ENCODE measurements around the gene CXXC1.
"Not testable (repeated sequence)": the region's sequence is repeated elsewhere in the genome, so short reads cannot be mapped to it uniquely, and the experiment has no call there.

Gene CXXC1

DNA sequence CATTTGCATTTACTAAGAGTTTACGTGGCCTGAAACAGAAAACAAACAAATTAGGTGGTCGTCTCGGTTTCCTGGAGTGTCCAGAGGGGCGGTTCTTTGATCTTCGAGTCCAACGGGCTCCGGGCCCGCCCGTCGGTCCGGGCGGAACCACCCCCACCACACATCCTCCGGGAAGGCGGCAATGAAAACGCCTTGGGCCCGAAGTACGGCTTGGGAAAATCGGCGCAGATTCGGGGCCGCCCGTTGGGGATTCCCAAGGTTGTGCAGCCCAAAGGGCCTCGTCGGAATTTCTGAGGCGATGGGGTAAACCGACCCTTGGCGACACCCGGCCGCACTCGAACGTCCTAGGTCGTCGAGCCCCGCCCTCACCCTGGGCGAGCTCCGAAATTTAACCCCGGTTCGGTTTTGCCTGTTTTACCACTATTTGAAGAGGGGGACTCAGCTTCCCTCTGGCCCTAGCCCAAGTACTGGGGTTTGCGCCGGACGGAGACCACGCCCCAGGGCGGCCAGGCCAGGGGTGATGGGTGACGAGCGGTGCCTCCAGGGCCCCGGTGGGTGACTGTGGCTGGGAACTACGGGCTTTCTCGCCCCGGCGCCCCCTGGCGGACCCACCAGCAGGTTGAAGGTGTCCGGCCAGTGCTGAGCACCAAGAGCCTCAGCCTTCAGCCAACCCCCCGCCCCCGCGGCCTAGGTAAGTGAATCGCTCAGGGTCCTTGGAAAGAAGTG, 19.3 kb downstream of the CXXC1 start:
- peak; percentile 60; the same call in 1 of the 2 replicates for TF ChIP-seq POLR2A (IDR thresholded peaks at IDR 0.05; ENCODE audit: low read depth, low read length)
- TF ChIP-seq POU2F2 (IDR thresholded peaks at IDR 0.05; ENCODE audit: low read depth, low read length): peak; percentile 11; the same call in 1 of the 2 replicates
- TF ChIP-seq PAX5 (IDR thresholded peaks at IDR 0.05; ENCODE audit: insufficient read depth, low read length, severe bottlenecking): no peak
- no peak for TF ChIP-seq SPI1 (IDR thresholded peaks at IDR 0.05; ENCODE audit: low read depth, low read length)
- TF ChIP-seq POLR2AphosphoS5 (IDR thresholded peaks at IDR 0.05; ENCODE audit: low read depth, low read length): peak; percentile 69
- TF ChIP-seq TAF1 (IDR thresholded peaks at IDR 0.05; ENCODE audit: low read depth, low read length): no peak
- DNase-seq (ENCODE audit: insufficient read length, low spot score) (peak; percentile 72), FAIRE-seq (peak; percentile 72)

DNA sequence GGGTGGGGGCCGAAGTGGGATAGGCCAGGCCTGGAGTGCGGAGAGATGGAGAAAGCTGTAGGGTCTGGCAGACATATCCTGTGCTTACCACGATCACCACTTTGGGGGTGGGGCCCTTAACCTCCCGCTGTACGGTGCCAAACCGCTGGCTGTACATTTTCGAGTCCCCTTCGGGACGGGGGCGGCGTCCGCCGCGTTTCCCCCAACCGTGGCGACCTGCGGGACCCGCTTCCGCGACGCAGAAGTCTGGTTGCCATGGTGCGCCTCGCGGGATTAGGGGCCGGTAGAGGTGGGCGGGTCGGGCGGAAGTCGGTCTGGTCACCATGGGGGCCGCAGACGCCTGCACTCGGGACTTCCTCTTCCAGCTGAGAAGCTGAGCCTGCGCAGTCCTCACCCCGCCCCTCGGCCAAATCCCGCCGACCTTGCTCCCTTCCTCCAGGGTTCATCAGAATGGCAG, 21.2 kb downstream of the CXXC1 start, which contains the start of gene CFAP53:
CFAP53 (minus strand) TSS at position 248 of the 457 bp plus-strand sequence; CDS start at position 157, 91 bp downstream.
- FAIRE-seq (peak; percentile 99), DNase-seq (ENCODE audit: insufficient read length, low spot score) (peak; percentile 94)
- TF ChIP-seq TAF1 (IDR thresholded peaks at IDR 0.05; ENCODE audit: low read depth, low read length): no peak
- TF ChIP-seq SPI1 (IDR thresholded peaks at IDR 0.05; ENCODE audit: low read depth, low read length): peak; percentile 92
- 0 out of 2 replicates have a peak, but pooled peaks have one; percentile 15 for TF ChIP-seq POU2F2 (IDR thresholded peaks at IDR 0.05; ENCODE audit: low read depth, low read length)
- no peak; the same call in 1 of the 2 replicates for TF ChIP-seq POLR2A (IDR thresholded peaks at IDR 0.05; ENCODE audit: low read depth, low read length)
- peak; percentile 72 for TF ChIP-seq PAX5 (IDR thresholded peaks at IDR 0.05; ENCODE audit: insufficient read depth, low read length, severe bottlenecking)
- 0 out of 2 replicates have a peak, but pooled peaks have one; percentile 47 for TF ChIP-seq POLR2AphosphoS5 (IDR thresholded peaks at IDR 0.05; ENCODE audit: low read depth, low read length)

DNA sequence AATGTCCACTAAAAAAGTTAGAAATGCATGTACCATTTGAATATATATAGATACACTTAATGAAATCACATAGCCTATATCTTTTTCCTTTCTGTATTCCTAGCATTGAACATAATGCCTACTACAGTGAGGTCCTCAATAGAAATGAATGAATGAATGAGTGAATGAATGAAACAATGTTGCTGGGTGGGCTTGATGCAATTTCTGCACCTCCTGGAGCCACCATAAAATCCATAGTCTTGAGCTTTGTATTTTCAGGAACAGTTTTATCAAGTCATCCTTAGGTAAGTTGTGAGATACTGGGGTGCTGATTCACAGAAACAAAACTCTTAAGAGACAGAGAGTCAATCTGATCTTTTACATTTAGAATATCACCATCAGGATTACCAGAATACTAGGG, 24.5 kb downstream of the CXXC1 start:
- FAIRE-seq: no peak
- DNase-seq (ENCODE audit: insufficient read length, low spot score): no peak
- no peak for TF ChIP-seq POU2F2 (IDR thresholded peaks at IDR 0.05; ENCODE audit: low read depth, low read length)
- TF ChIP-seq POLR2A (IDR thresholded peaks at IDR 0.05; ENCODE audit: low read depth, low read length): no peak
- no peak for TF ChIP-seq PAX5 (IDR thresholded peaks at IDR 0.05; ENCODE audit: insufficient read depth, low read length, severe bottlenecking)
- no peak for TF ChIP-seq POLR2AphosphoS5 (IDR thresholded peaks at IDR 0.05; ENCODE audit: low read depth, low read length)
- no peak for TF ChIP-seq SPI1 (IDR thresholded peaks at IDR 0.05; ENCODE audit: low read depth, low read length)
- no peak for TF ChIP-seq TAF1 (IDR thresholded peaks at IDR 0.05; ENCODE audit: low read depth, low read length)

DNA sequence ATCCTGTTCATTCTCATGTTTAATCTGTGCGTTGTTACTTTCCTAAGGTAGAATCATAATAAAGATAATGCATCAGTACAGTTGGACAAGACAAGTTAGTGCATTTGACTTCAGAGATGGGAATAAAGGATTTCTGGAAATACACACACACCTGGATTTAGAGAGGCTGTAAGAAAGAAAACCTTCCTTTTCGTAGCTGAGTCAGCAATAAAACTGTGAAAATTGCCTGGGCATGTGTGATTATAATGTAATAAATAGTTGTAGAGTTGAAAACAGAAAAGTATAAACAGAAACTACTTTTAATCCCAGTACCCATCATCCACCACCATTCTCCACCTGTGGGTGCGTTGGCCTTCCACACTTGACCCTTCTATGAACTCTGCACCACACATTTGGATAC, 36.6 kb downstream of the CXXC1 start:
- TF ChIP-seq SPI1 (IDR thresholded peaks at IDR 0.05; ENCODE audit: low read depth, low read length) (no peak), POLR2AphosphoS5 (IDR thresholded peaks at IDR 0.05; ENCODE audit: low read depth, low read length) (no peak), POU2F2 (IDR thresholded peaks at IDR 0.05; ENCODE audit: low read depth, low read length) (no peak), PAX5 (IDR thresholded peaks at IDR 0.05; ENCODE audit: insufficient read depth, low read length, severe bottlenecking) (no peak), POLR2A (IDR thresholded peaks at IDR 0.05; ENCODE audit: low read depth, low read length) (no peak), TAF1 (IDR thresholded peaks at IDR 0.05; ENCODE audit: low read depth, low read length) (no peak)
- DNase-seq (ENCODE audit: insufficient read length, low spot score) (no peak), FAIRE-seq (no peak)

DNA sequence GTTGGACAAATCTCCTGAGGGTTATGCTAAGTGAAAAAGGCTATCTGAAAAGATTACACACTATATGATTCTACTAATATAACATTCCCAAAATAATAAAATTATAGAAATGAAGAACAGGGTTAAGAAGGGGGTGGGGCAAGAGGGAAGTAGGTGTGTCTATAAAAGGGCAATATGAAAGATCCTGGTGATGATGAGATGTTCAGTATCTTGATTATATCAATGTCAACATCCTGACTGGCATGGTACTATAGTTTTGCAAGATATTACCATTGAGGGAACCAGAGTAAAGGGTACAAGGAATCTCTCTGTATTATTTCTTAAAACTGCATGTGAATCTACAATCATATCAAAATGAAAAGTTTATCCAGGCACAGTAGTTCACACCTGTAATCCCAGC, 37.9 kb downstream of the CXXC1 start:
- DNase-seq (ENCODE audit: insufficient read length, low spot score) (no peak), FAIRE-seq (no peak)
- TF ChIP-seq POLR2AphosphoS5 (IDR thresholded peaks at IDR 0.05; ENCODE audit: low read depth, low read length) (no peak), POU2F2 (IDR thresholded peaks at IDR 0.05; ENCODE audit: low read depth, low read length) (no peak), PAX5 (IDR thresholded peaks at IDR 0.05; ENCODE audit: insufficient read depth, low read length, severe bottlenecking) (no peak), SPI1 (IDR thresholded peaks at IDR 0.05; ENCODE audit: low read depth, low read length) (no peak), POLR2A (IDR thresholded peaks at IDR 0.05; ENCODE audit: low read depth, low read length) (no peak), TAF1 (IDR thresholded peaks at IDR 0.05; ENCODE audit: low read depth, low read length) (no peak)

DNA sequence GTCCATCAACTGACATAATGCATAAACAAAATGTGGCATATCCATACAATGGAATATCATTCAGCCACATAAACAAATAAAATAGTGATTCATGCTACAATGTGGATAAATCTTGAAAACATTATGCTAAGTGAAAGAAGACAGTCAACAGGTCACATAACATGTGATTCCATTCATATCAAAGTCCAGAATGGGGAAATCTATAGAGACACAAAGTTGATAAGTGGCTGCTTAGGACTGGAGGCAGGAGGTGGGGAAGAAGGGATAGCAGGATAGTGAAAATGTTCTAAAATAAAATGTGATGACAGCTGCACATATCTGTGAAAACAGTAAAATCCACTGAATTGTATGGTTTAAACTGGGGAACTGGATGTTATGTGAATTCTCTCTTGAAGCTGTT, 39.9 kb downstream of the CXXC1 start:
- FAIRE-seq: no peak
- no peak for DNase-seq (ENCODE audit: insufficient read length, low spot score)
- TF ChIP-seq SPI1 (IDR thresholded peaks at IDR 0.05; ENCODE audit: low read depth, low read length) (no peak), POLR2A (IDR thresholded peaks at IDR 0.05; ENCODE audit: low read depth, low read length) (no peak), PAX5 (IDR thresholded peaks at IDR 0.05; ENCODE audit: insufficient read depth, low read length, severe bottlenecking) (no peak), POU2F2 (IDR thresholded peaks at IDR 0.05; ENCODE audit: low read depth, low read length) (no peak), TAF1 (IDR thresholded peaks at IDR 0.05; ENCODE audit: low read depth, low read length) (no peak), POLR2AphosphoS5 (IDR thresholded peaks at IDR 0.05; ENCODE audit: low read depth, low read length) (no peak)

DNA sequence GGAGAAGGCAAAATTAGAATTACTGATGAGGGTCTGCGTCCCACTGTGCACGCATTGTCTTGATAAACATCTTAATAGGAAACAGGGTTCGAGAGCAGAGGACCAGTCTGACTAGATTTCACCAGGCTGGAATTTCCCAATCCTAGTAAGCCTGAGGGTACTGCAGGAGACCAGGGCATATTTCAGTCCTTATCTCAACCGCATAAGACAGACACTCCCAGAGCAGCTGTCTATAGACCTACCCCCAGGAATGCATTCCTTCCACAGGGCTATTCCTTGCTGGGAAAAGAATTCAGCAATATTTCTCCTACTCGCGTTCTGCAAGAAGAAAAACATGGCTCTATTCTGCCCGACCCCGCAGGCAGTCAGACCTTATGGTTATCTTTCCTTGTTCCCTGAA, 45.7 kb downstream of the CXXC1 start:
- FAIRE-seq; DNase-seq (ENCODE audit: insufficient read length, low spot score): not testable (repeated sequence)

DNA sequence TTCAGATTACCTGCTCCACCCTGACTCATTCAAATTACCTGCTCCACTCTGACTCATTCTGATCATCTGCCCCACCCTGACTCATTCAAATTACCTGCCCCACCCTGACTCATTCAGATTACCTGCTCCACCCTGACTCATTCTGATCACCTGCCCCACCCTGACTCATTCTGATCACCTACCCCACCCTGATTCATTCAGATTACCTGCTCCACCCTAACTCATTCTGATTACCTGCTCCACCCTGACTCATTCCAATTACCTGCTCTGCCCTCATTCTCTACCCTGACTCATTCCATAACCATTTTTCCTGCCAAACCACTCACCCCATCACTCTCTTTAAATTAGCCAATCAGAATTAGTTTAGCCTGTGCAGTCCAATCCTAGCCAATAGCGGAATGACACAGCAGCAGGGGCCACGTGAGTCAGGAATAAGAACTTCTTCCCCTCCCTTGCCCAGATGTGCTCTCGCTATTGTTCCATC, 47.4 kb downstream of the CXXC1 start:
- FAIRE-seq (no peak), DNase-seq (ENCODE audit: insufficient read length, low spot score) (no peak)
- TF ChIP-seq SPI1 (IDR thresholded peaks at IDR 0.05; ENCODE audit: low read depth, low read length): no peak
- no peak for TF ChIP-seq POLR2AphosphoS5 (IDR thresholded peaks at IDR 0.05; ENCODE audit: low read depth, low read length)
- TF ChIP-seq POLR2A (IDR thresholded peaks at IDR 0.05; ENCODE audit: low read depth, low read length): no peak
- TF ChIP-seq POU2F2 (IDR thresholded peaks at IDR 0.05; ENCODE audit: low read depth, low read length): no peak
- no peak for TF ChIP-seq TAF1 (IDR thresholded peaks at IDR 0.05; ENCODE audit: low read depth, low read length)
- no peak for TF ChIP-seq PAX5 (IDR thresholded peaks at IDR 0.05; ENCODE audit: insufficient read depth, low read length, severe bottlenecking)

DNA sequence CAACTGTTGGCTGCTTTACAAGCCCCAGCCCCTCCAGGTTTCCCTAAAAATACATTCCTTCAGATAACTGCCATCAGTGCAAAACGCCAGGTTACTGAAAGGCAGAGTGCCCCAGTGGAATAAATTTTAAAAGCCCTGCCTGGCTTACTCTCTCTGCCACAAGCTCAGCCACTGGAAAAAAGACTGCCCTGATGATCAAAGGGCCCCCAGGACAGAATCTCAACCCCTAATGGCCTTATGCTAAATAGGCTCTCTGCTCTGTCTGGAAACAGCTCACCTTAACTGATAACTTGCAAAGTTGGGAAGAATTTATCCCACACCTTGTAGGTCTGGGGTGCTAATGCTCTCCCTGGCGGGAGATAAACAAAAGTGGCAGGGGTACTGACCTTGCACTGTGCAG, 55.1 kb downstream of the CXXC1 start:
- FAIRE-seq: no peak
- TF ChIP-seq PAX5 (IDR thresholded peaks at IDR 0.05; ENCODE audit: insufficient read depth, low read length, severe bottlenecking) (no peak), SPI1 (IDR thresholded peaks at IDR 0.05; ENCODE audit: low read depth, low read length) (no peak), TAF1 (IDR thresholded peaks at IDR 0.05; ENCODE audit: low read depth, low read length) (no peak), POLR2AphosphoS5 (IDR thresholded peaks at IDR 0.05; ENCODE audit: low read depth, low read length) (no peak), POU2F2 (IDR thresholded peaks at IDR 0.05; ENCODE audit: low read depth, low read length) (no peak), POLR2A (IDR thresholded peaks at IDR 0.05; ENCODE audit: low read depth, low read length) (no peak)
- DNase-seq (ENCODE audit: insufficient read length, low spot score): no peak

Measured in GM12891 (cell line).